Lower lobe of right lung (tissue), 2 donors: Measurements from ENCODE around the gene TWSG1. TPM values are rescaled to one million over a fixed set of nuclear protein-coding genes. Genes with fewer than 3 reads are reported as not detected.

ENCODE experiments used
- ATAC-seq, 2 donors: fragments of 200-7000 bp; cut with Tn5 transposase; one replicate each; pipeline ENCODE4 v1.9.1; 2020 to 2022; ENCODE audit warnings: mild to moderate bottlenecking in 2 of 2, moderate library complexity in 2 of 2
- DNase-seq: peaks from one replicate; pipeline ENCODE4 v3.0.0-alpha.2; 2020
- H3K27ac ChIP-seq: fragments of 200-600 bp; one replicate; pipeline ENCODE4 v1.8.0; 2022
- H3K27me3 ChIP-seq: fragments of 200-600 bp; one replicate; pipeline ENCODE4 v1.8.0; 2022; ENCODE audit warnings: low read depth
- H3K36me3 ChIP-seq: fragments of 200-600 bp; one replicate; pipeline ENCODE4 v1.8.0; 2022; ENCODE audit warnings: mild to moderate bottlenecking
- H3K4me1 ChIP-seq: fragments of 200-600 bp; one replicate; pipeline ENCODE4 v1.8.0; 2022
- H3K4me3 ChIP-seq: fragments of 200-600 bp; one replicate; pipeline ENCODE4 v1.8.0; 2022; ENCODE audit warnings: mild to moderate bottlenecking
- H3K9me3 ChIP-seq: fragments of 200-600 bp; one replicate; pipeline ENCODE4 v1.8.0; 2022
- intact Hi-C: fragments of 100-400 bp; cut with DNase I; formaldehyde crosslinking; loops from one replicate; pipeline ENCODE4 v1.11.0; 2022
- total RNA-seq: library from RNA; stranded (reverse); fragmentation: NEBNext Ultra II Directional; extraction: Animal tissue kit (Norgen Biotek cat#: 25700); gene quantifications from one replicate; pipeline ENCODE4 v1.2.1, GENCODE V29; 2021
- TF ChIP-seq, protein P1 (sequence below): fragments of 200-600 bp; IDR thresholded peaks from one replicate; pipeline ENCODE4 v1.8.0; 2022; ENCODE audit warnings: antibody characterized with exemption, mild to moderate bottlenecking
- donor health status: DM: no; HTN: yes; CAD: no; lungs with severe emphysema.

TWSG1 gene
- total RNA-seq, 1 donor from 2014 or later: 31.4 TPM

DNA sequence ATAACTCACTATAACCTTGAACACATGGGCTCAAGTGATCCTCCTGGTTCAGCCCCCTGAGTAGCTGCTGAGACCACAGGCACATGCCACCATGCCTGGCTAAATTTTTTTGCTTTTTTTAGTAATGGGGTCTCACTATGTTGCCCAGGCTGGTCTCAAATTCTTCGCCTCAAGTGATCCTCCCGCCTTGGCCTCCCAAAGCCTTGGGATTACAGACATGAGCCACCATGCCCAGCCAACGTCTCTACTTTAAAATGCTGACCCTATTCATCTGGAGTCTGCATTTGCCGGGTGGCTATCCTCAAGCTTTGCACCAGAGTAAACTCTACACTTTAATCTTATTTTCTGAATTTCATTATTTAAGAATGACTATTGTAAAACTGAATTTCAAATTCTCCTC, 103.1 kb downstream of the TWSG1 start:
- ATAC-seq: no peak
- intact Hi-C loops: no loop called here

DNA sequence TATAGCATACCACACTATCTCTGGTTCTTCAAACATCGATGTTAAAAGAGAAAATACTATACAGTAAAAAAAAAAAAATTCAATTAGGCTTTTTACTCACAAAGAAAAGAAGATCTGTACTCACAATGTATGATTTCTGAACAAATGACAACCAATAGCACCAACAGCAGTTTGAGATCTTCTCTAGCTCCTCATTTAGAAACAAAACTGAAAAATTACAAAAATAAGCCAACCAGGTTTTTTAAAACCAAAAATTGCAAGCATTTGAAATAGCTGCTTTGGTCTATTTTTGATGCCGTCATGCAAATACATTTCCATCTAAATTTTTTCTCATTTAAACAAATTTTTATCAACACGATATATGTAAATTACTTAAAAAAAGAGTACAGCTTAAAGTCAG, 106.5 kb downstream of the TWSG1 start:
- ATAC-seq (no peak), DNase-seq (no peak)
- Histone ChIP-seq H3K27ac (no peak overlapping the region), H3K36me3 (no peaks in the 10 kb centered on the region), H3K4me1 (no peaks in the 10 kb centered on the region), H3K27me3 (no peaks in the 10 kb centered on the region), H3K9me3 (no peaks in the 10 kb centered on the region), H3K4me3 (no peak overlapping the region)
- intact Hi-C loops: no loop called here
- TF ChIP-seq, protein P1, sequence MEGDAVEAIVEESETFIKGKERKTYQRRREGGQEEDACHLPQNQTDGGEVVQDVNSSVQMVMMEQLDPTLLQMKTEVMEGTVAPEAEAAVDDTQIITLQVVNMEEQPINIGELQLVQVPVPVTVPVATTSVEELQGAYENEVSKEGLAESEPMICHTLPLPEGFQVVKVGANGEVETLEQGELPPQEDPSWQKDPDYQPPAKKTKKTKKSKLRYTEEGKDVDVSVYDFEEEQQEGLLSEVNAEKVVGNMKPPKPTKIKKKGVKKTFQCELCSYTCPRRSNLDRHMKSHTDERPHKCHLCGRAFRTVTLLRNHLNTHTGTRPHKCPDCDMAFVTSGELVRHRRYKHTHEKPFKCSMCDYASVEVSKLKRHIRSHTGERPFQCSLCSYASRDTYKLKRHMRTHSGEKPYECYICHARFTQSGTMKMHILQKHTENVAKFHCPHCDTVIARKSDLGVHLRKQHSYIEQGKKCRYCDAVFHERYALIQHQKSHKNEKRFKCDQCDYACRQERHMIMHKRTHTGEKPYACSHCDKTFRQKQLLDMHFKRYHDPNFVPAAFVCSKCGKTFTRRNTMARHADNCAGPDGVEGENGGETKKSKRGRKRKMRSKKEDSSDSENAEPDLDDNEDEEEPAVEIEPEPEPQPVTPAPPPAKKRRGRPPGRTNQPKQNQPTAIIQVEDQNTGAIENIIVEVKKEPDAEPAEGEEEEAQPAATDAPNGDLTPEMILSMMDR: no peak

More for the DNA sequence above, 103.1 kb downstream of the TWSG1 start:
- no peaks in the 10 kb centered on the region for H3K27me3 ChIP-seq
- no peaks in the 10 kb centered on the region for H3K9me3 ChIP-seq
- TF ChIP-seq, protein P1: no peak
- peaks cover 10% of the 10 kb centered on the region for H3K4me1 ChIP-seq
- DNase-seq: no peak
- no peaks in the 10 kb centered on the region for H3K36me3 ChIP-seq
- no peak overlapping the region for H3K27ac ChIP-seq
- H3K4me3 ChIP-seq: no peak overlapping the region

- no peaks in the 10 kb centered on the region for H3K4me1 ChIP-seq
- ATAC-seq (no peak), DNase-seq (no peak)
- TF ChIP-seq, protein P1: no peak
- no peak overlapping the region for H3K4me3 ChIP-seq
- H3K36me3 ChIP-seq: no peaks in the 10 kb centered on the region
- no peaks in the 10 kb centered on the region for H3K27me3 ChIP-seq
- intact Hi-C loops: no loop called here
- no peak overlapping the region for H3K27ac ChIP-seq
- H3K9me3 ChIP-seq: peaks cover 7% of the 10 kb centered on the region
These were observed 110.0 kb downstream of the TWSG1 start for GRCh38 chr18:9444549-9444948.

- intact Hi-C loops: no loop called here
- no peak for DNase-seq
These were observed 112.3 kb downstream of the TWSG1 start for GRCh38 chr18:9446839-9447238.

GRCh38 chr18:9447334-9447733, 112.8 kb downstream of the TWSG1 start:
- Histone ChIP-seq H3K27ac (no peak overlapping the region), H3K9me3 (peaks cover 7% of the 10 kb centered on the region), H3K4me3 (no peak overlapping the region), H3K4me1 (no peaks in the 10 kb centered on the region), H3K36me3 (no peaks in the 10 kb centered on the region), H3K27me3 (no peaks in the 10 kb centered on the region)
- TF ChIP-seq, protein P1: no peak
- no peak for ATAC-seq
- intact Hi-C loops: no loop called here
- no peak for DNase-seq

More at GRCh38 chr18:9446839-9447238, 112.3 kb downstream of the TWSG1 start:
- ATAC-seq: no peak
- Histone ChIP-seq H3K4me1 (no peaks in the 10 kb centered on the region), H3K9me3 (peaks cover 7% of the 10 kb centered on the region), H3K4me3 (no peak overlapping the region), H3K27me3 (no peaks in the 10 kb centered on the region), H3K27ac (no peak overlapping the region), H3K36me3 (no peaks in the 10 kb centered on the region)
- TF ChIP-seq, protein P1: no peak
